ENCODE measurements around the gene CAMK2B.
A peak's percentile ranks its signal among the peaks of the same experiment; 100 is the strongest.

Gene CAMK2B

GRCh38 chr7:44194069-44194468, 131.3 kb downstream of the CAMK2B start:
- peak; percentile 47 for DNase-seq
- no peak overlapping the region for H3K27ac ChIP-seq
- H3K27me3 ChIP-seq (replicated peaks), result no peaks in the 10 kb centered on the region
- H3K4me3 ChIP-seq (ENCODE audit: low read depth, low read length), result no peak overlapping the region
- no peaks in the 10 kb centered on the region for H3K36me3 ChIP-seq (replicated peaks)
- in situ Hi-C loops (cut with HindIII; ENCODE audit: low pct_ligation_motif_present, low sequenced_read_pairs), result no loop called here
- no peak for TF ChIP-seq CTCF (IDR thresholded peaks at IDR 0.05; ENCODE audit: low read depth, low read length, missing control alignments)

GRCh38 chr7:44193011-44193802, 132.2 kb downstream of the CAMK2B start:
- in situ Hi-C loops (cut with HindIII; ENCODE audit: low pct_ligation_motif_present, low sequenced_read_pairs), result no loop called here
- H3K4me3 ChIP-seq (ENCODE audit: low read depth, low read length), result no peak overlapping the region

GRCh38 chr7:44191171-44191570, 134.2 kb downstream of the CAMK2B start:
- TF ChIP-seq CTCF (IDR thresholded peaks at IDR 0.05; ENCODE audit: low read depth, low read length, missing control alignments), result no peak
- no peak overlapping the region for H3K27ac ChIP-seq
- H3K27me3 ChIP-seq (replicated peaks), result no peaks in the 10 kb centered on the region
- in situ Hi-C loops (cut with HindIII; ENCODE audit: low pct_ligation_motif_present, low sequenced_read_pairs), result no loop called here
- DNase-seq, result no peak
- H3K36me3 ChIP-seq (replicated peaks), result no peaks in the 10 kb centered on the region
- no peak overlapping the region for H3K4me3 ChIP-seq (ENCODE audit: low read depth, low read length)

More at GRCh38 chr7:44193011-44193802, 132.2 kb downstream of the CAMK2B start:
- DNase-seq, result no peak
- Histone ChIP-seq H3K36me3 (replicated peaks) (no peaks in the 10 kb centered on the region), H3K27ac (no peak overlapping the region), H3K27me3 (replicated peaks) (no peaks in the 10 kb centered on the region)
- TF ChIP-seq CTCF (IDR thresholded peaks at IDR 0.05; ENCODE audit: low read depth, low read length, missing control alignments), result no peak

GRCh38 chr7:44189993-44190872, 135.2 kb downstream of the CAMK2B start:
- no peaks in the 10 kb centered on the region for H3K36me3 ChIP-seq (replicated peaks)
- H3K27me3 ChIP-seq (replicated peaks), result no peaks in the 10 kb centered on the region
- H3K27ac ChIP-seq, result no peak overlapping the region
- H3K4me3 ChIP-seq (ENCODE audit: low read depth, low read length), result no peak overlapping the region
- no peak for TF ChIP-seq CTCF (IDR thresholded peaks at IDR 0.05; ENCODE audit: low read depth, low read length, missing control alignments)
- in situ Hi-C loops (cut with HindIII; ENCODE audit: low pct_ligation_motif_present, low sequenced_read_pairs), result no loop called here
- no peak for DNase-seq

- DNase-seq, result no peak
- in situ Hi-C loops (cut with HindIII; ENCODE audit: low pct_ligation_motif_present, low sequenced_read_pairs), result no loop called here
- no peak for TF ChIP-seq CTCF (IDR thresholded peaks at IDR 0.05; ENCODE audit: low read depth, low read length, missing control alignments)
Measured at GRCh38 chr7:44189286-44189992, 136.0 kb downstream of the CAMK2B start, which contains the start of gene GCK. Gene GCK, minus strand, starts transcription at chr7:44189439. Its CDS starts 486 bp downstream, at chr7:44188953.

More at GRCh38 chr7:44189286-44189992, 136.0 kb downstream of the CAMK2B start, which contains the start of gene GCK:
- Histone ChIP-seq H3K27ac (no peak within 1 kb of the TSS), H3K4me3 (ENCODE audit: low read depth, low read length) (no peak within 1 kb of the TSS), H3K27me3 (replicated peaks) (no peaks in the 10 kb centered on the region), H3K36me3 (replicated peaks) (no peaks in the 10 kb centered on the region)

Data from brain microvascular endothelial cell (primary cell).